Activated CD4-positive, alpha-beta T cell treated with anti-CD3 and anti-CD28 coated beads, Interleukin-2, amount 50 U/mL, for 24 hours (primary cell): Measurements from ENCODE around the gene PTPRH.
"Not testable (repeated sequence)": the region's sequence is repeated elsewhere in the genome, so short reads cannot be mapped to it uniquely, and the experiment has no call there.

Source experiments
- DNase-seq, 2 donors: peaks; one replicate each; pipeline ENCODE4 v3.0.0-alpha.2; 2020; ENCODE audit warnings: low read depth in 1 of 2, low spot score in 1 of 2

PTPRH gene

DNA sequence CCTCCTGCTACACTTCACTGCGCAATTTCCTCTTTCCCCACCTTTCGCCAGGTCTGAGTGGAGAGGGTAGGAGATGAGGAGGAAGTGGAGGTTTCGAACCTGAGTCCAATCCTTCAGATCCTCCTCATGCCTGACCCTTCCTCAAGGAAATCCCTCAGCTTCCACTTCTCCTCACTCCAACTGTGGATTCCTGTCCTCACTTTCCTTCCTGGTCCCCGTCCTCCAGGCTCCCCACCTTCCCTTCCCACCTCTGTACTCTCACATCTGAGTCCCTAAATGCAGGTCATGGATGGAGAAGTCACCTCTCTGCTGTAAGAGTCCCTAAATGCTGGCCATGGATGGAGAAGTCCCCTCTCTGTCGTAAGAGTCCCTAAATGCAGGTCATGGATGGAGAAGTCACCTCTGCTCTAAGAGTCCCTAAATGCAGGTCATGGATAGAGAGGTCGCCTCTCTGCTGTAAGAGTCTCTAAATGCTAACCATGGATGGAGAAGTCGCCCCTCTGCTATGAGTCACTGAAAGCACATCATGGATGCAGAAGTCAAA, 16.2 kb upstream of the PTPRH start:
- no peak for DNase-seq

DNA sequence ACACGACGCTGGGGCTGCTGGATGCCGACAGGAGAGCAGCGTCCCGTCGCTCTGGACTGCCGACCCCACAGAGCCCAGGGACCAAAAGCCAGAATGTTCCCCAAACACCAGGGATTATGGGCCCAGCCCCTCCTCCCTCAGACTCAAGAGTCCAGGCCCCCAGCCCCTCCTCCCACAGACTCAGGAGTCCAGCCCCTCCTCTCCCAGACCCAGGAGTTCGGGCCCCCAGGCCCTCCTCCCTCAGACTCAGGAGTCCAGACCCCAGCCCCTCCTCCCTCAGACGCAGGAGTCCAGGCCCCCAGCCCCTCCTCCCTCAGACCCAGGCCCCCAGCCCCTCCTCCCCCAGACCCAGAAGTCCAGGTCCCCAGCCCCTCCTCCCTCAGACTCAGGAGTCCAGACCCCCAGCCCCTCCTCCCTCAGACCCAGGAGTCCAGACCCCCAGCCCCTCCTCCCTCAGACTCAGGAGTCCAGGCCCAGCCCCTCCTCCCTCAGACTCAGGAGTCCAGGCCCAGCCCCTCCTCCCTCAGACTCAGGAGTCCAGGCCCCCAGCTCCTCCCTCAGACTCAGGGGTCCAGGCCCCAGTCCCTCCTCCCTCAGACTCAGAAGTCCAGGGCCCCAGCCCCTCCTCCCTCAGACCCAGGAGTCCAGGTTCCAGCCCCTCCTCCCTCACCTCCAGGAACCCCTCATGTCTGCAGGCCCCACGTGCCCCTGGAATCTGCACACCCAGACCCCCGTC, 15.5 kb upstream of the PTPRH start:
- DNase-seq: not testable (repeated sequence)

- DNase-seq: no peak
These were observed 14.9 kb upstream of the PTPRH start for GRCh38 chr19:55224038-55224665.

- no peak for DNase-seq
These were observed 14.2 kb upstream of the PTPRH start for GRCh38 chr19:55223291-55224037.

GRCh38 chr19:55220525-55220924, 11.2 kb upstream of the PTPRH start:
- no peak for DNase-seq

DNA sequence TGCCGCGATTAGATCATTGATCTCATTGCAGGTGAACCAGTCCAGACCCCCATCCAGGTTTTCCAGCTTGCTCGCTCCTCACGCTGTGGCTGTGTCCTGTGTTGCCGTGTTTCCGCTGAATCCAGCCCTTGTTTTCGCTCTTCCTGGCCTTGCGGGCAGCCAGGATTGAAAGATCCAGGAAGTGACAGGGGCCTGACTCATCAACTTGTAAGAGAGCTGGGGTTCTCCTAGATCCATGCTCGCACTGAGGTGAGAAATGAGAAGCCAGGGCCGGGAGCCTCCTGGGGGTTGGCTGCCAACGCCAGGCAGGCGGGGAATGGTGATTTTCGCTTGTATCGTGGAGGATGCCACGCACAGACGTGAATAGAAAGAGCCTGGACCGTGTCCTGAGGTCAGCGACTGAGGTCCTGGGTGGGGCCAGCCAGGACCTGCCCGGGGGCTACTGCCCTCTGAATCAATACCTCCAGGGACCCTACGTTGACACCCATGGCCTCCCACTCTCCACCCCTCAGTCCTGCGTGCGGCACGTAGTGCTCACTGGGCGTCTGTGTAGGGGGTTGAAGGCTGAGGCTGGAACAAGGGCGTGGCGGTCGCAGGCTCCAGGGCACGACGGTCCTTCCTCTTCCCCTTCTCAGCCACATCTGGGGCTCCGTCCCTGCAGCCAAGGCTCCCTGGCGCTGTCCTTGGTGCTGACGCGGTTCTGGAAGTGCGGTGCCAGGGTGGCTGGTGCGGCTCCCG, 7.3 kb upstream of the PTPRH start:
- peak in 1 of 2 donors; percentile 51 for DNase-seq

DNA sequence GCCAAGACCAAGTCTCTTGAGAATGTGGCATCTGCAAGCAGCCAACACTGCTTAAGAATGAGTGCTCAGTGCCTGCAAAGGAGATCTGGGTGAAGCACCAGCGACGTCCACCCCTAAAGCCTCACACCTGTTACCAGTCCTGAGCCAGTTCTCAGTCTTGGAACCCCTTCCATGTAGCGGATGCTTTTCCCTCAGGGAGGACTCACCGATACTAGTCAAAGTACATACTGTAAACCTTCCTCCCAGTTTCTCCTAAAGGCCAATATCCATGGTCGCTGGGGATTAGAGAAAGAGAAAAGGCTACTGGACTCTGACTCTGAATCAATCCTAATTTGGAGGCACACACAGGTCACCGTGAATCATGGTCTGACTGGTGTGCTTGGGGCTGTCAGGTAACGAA, 4.2 kb upstream of the PTPRH start:
- DNase-seq: no peak

DNA sequence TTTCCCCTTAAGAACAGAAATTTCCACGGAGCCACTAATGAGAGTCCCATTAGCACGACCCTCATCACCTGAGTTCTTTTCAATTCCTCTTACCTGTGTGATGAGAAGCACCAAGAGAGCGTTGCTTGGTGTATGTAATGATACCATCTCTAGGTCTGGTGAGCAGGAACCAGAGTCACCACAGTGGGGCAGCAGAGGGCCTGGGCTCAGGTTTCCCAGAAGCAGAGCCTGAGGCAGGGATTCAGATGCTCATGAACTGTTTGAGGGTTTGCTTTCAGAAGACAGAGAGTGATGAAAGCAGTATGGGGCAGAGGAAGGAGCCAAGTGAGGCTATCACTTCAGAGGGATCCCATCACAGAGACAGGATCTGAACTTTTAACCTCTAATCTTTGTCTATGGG, 3.1 kb upstream of the PTPRH start:
- peak in 1 of 2 donors; percentile 25 for DNase-seq

GRCh38 chr19:55209693-55210472, 582 bp upstream of the PTPRH start:
- no peak for DNase-seq

DNA sequence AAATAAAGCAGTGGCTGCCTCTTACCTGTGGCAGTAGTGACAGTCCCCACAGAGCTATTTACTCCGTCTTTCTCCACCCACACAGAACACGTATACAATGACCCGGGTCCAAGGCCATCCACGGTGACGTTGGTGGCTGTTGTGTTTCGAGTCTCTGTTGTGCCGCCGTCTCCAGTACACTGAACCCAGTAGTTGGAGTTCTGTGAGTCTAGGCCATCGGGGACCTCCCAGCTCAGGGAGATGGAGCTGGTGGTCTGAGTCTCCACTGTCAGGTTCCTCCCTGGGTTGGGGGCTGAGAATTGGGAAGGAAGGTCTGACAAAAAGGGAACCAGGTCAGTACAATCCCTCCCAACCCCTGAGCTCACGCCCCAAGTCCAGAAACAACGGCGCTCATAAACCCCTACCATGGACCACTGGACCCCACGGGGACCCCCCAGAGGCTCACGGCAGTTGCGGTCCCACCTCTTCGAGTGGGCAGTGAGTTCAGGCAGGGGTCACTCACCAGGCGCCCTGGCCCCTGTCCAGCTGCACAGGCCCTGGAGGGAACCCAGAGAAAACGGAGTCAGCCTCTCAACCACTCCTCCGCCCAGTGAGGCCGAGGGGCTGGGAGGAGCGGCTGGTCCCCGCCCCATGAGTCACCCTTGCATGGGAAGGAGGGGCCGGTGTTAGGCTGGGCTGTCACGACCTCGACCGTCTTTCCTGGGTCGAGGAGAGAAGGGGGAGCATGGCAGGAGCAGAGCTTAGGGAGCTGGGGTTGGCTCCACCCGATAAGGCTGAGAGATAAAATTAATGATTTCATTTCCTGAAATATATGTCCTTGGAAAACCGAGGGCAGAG, 2.4 kb downstream of the PTPRH start:
- DNase-seq: peak in 1 of 2 donors; percentile 27

DNA sequence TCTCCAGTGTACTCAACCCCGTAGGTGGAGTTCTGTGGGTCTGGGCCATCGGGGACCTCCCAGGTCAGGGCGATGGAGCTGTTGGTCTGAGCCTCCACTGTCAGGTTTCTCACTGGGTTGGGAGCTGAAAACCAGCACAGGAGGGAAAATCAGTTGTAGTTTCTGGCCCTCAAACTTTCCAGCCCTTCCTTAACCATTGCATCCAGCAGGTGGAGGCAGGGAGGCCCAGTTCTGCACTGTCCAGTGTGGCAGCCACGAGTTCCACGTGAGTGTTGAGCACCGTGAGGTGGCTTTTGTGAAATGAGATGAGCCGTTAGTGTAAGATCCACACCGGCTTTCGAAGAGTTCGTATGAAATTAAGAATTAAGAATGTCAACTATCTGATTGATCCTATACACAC, 7.1 kb downstream of the PTPRH start:
- not testable (repeated sequence) for DNase-seq

- DNase-seq: no peak
These were observed 9.6 kb downstream of the PTPRH start for GRCh38 chr19:55199620-55200204.

DNA sequence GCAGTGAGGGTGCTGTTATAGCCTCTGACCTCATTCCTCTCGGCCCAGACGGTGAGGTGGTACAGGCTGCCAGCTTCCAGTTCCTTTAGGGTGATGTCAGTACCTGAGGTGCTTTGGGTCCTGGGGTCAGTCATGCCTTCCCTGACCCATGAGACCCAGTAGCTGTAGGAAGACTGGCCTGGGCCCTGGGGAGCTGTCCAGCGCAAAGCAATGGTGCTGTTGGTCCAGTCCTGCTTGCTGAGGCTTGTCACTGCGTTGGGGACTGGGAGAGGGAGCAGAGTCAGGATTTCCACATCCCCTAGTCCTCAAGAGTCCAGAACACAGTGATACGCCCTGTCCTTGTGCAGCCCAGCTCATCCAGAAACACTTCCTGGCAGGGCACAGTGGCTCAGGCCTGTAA, 10.7 kb downstream of the PTPRH start:
- no peak for DNase-seq

DNA sequence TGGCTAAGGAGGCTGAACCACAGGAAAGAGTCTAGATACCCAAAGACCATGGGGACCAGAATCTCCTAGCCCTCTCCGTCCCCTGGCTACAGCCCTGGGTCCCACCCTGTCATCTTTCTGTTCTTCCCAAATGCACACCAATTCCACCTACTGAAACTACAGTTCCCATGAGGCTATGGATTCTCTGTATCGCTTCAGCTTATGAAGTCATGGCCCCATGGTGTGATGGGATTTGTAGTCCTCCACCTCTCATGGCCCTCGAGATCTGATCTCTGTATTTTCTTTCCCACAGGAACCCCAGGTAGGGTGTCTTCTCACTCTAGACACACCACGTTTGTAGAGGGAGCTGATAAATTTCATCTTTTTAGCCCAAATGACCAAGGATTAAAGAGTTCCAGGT, 11.8 kb downstream of the PTPRH start:
- no peak for DNase-seq

DNA sequence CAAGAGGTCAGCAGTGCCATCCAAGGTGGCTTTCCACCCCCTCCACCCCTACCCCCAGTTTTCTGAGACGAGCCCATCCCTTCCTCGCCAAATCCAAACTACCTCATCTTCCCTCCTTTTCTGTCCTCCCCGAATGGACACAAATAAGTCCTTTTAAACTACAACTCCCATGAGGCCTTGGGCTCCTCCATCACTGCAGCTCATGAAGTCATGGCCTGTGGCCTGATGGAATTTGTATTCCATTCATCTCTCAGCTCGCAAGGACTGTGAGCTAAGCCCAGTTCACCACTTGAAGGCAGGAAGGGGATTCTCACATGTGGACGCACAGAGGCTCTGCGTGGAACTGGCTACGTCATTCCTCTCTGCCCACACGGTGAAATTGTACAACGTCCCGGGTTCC, 12.5 kb downstream of the PTPRH start:
- no peak for DNase-seq

DNA sequence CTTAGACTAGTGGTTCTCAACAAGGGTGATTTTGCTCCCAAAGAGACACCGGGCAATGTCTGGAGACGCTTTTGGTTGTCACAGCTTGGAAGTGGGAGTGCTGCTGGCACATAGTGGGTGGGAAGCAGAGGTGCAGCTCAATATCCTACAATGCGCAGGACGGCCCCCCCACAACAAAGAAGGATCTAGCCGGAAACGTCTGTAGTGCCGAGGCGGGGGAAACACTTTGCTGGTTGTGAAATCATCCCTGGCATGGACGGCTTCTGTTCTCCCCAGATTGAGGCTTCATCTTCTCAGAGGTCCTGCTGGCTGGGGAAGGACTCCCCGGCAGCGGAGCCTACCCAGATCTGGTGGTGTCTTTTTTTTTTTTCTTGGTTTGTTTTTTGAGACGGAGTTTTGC, 15.8 kb downstream of the PTPRH start:
- DNase-seq: no peak

DNA sequence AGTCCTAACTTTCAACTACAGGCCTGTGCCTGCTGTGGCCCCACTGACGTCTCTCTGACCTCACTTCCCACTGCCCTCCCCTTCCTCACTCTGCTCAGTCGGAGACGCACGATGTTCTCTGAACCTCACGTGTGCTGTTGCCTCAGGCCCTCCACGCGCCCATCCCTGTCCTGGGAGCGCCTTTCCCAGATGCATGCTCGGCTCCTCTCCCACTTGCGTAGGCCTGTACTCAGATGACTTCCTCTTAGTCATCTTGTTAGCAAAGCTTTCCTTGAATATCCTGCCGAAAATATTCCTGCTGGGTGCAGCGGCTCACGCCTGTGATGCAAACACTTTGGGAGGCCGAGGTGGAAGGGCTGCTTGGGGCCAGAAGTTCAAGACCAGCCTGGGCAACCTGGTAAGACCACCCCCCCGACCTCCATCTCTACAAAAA, 19.9 kb downstream of the PTPRH start:
- DNase-seq: no peak

- DNase-seq: no peak
These were observed 20.7 kb downstream of the PTPRH start for GRCh38 chr19:55188625-55189024.

DNA sequence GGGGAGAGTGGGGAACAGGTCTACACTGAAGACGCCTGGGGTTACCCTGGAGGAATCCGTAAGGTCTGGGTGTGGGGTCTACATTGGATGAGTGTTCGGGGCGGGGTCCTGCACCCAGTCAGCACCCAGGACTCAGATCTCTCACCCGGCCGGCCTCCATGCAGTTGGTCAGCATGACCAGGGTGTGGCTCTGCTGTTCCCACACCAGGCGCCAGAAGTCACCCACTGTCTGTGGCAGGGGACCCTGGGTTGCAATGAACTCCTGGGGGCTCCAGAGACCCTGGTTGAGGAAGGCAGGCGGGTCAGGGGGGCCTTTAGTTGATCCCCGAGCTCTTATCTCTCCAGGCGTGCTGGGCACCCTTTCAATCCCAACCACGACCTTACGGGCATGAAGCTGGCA, 23.2 kb downstream of the PTPRH start:
- no peak for DNase-seq
